ENCODE data around the gene DMPK. TPM values are rescaled to one million over a fixed set of nuclear protein-coding genes. Genes with fewer than 3 reads are reported as not detected.

Gene DMPK
- total and polyA plus RNA-seq, 2 of the 4 experiments (the other 2 are of a cell fraction): 7.9 to 50.7 TPM

- H3K79me1 ChIP-seq (ENCODE audit: low read depth in 1 of 2, low read length in 2 of 2): no peaks in the 10 kb centered on the region
- H3K9ac ChIP-seq (ENCODE audit: low read depth, low read length): no peak overlapping the region
- H2AFZ ChIP-seq (replicated peaks; ENCODE audit: low read length, poor library complexity): peak overlapping the region; percentile 51
- H4K20me1 ChIP-seq (ENCODE audit: insufficient read depth, low read length): no peaks in the 10 kb centered on the region
- peaks cover under 1% of the 10 kb centered on the region; the same call in 1 of the 2 replicates for H3K27me3 ChIP-seq (ENCODE audit: control insufficient read depth, insufficient read depth, low read length)
- dilution Hi-C loops (cut with HindIII; ENCODE audit: low sequenced_read_pairs, unreplicated experiment): no loop called here
- H2BK20ac ChIP-seq (ENCODE audit: low read depth, low read length): no peak overlapping the region
- BruUV-seq (replicated peaks): no TSS peak
- no peaks in the 10 kb centered on the region for H3K9me3 ChIP-seq (ENCODE audit: control insufficient read depth, insufficient read depth, low read length)
- H3K23ac ChIP-seq (ENCODE audit: low read depth, low read length): no peak overlapping the region
- TF ChIP-seq RFX5 (IDR thresholded peaks at IDR 0.05; ENCODE audit: low read depth, low read length): no peak
- no peak for TF ChIP-seq CTCF (conservative IDR thresholded peaks at IDR 0.05; ENCODE audit: low read depth, low read length)
- TF ChIP-seq ELK1 (IDR thresholded peaks at IDR 0.05; ENCODE audit: borderline replicate concordance, low read depth, low read length): no peak
- no peak for TF ChIP-seq MAZ (IDR thresholded peaks at IDR 0.05; ENCODE audit: borderline replicate concordance, low read depth, low read length)
- no peak for TF ChIP-seq CHD1 (IDR thresholded peaks at IDR 0.05; ENCODE audit: low read depth, low read length)
- no peak for TF ChIP-seq MAFK (IDR thresholded peaks at IDR 0.05; ENCODE audit: low read depth, low read length)
- TF ChIP-seq NFE2L2 (IDR thresholded peaks at IDR 0.05; ENCODE audit: low read depth, low read length): no peak
- no peak for TF ChIP-seq MXI1 (IDR thresholded peaks at IDR 0.05; ENCODE audit: borderline replicate concordance, low read depth, low read length)
- TF ChIP-seq USF2 (IDR thresholded peaks at IDR 0.05; ENCODE audit: low read depth, low read length): no peak
- TF ChIP-seq BHLHE40 (IDR thresholded peaks at IDR 0.05; ENCODE audit: low read depth, low read length): no peak
- no peak for TF ChIP-seq CEBPB (IDR thresholded peaks at IDR 0.05; ENCODE audit: low read depth, low read length)
- no peak for TF ChIP-seq RCOR1 (IDR thresholded peaks at IDR 0.05; ENCODE audit: insufficient replicate concordance, low read length)
- TF ChIP-seq POLR2A (IDR thresholded peaks at IDR 0.05; ENCODE audit: low read depth, low read length): no peak
- TF ChIP-seq FOS (IDR thresholded peaks at IDR 0.05; ENCODE audit: low read depth, low read length): no peak
- no peak for TF ChIP-seq SMC3 (IDR thresholded peaks at IDR 0.05; ENCODE audit: low read depth, low read length)
- H2BK5ac ChIP-seq (ENCODE audit: low read depth, low read length, poor library complexity, severe bottlenecking): no peak overlapping the region
- H3K4ac ChIP-seq (ENCODE audit: low read depth, low read length): no peak overlapping the region
- H4K5ac ChIP-seq (ENCODE audit: low read depth, low read length): no peak overlapping the region
- H4K91ac ChIP-seq (ENCODE audit: insufficient read depth, low read depth, low read length): no peak overlapping the region
- no peak overlapping the region for H2AK9ac ChIP-seq (replicated peaks; ENCODE audit: low read depth, low read length, poor library complexity)
- no peak overlapping the region for H2BK15ac ChIP-seq (ENCODE audit: low read depth, low read length)
- no peak overlapping the region for H3K4me3 ChIP-seq (ENCODE audit: insufficient read depth, low read depth, low read length)
- H3K9me1 ChIP-seq (ENCODE audit: insufficient read depth, low read length): no peaks in the 10 kb centered on the region
- ATAC-seq (ENCODE audit: low read depth) (no peak), DNase-seq (no peak)
- POLR2A ChIA-PET (ENCODE audit: unreplicated experiment): interaction anchor here (0.7 kb wide), 1 partner anchor 15 kb away, joined by 10 read pairs; no protein-coding TSS in a partner anchor
- no peak overlapping the region for H3K56ac ChIP-seq (ENCODE audit: extremely low read depth, insufficient read depth, low read length)
- H2AK5ac ChIP-seq (ENCODE audit: low read depth, low read length): no peak overlapping the region
- intact Hi-C loops (cut with micrococcal nuclease): no loop called here
- no peaks in the 10 kb centered on the region for H3K36me3 ChIP-seq (ENCODE audit: control insufficient read depth, insufficient read depth, low read length)
- H3K4me2 ChIP-seq (ENCODE audit: low read depth, low read length): no peak overlapping the region
- WGBS, 2 experiments (ENCODE audit: extremely low coverage in 2 of 2, insufficient read length in 1 of 2): 100% methylated on average over 2 of the region's 12 CpGs; no CpG with 5 or more reads in 1 of the 2 experiments
- H3K27ac ChIP-seq (ENCODE audit: insufficient read depth, low read length): no peak overlapping the region
- no peak overlapping the region for H2BK120ac ChIP-seq (ENCODE audit: low read depth, low read length)
- H3K18ac ChIP-seq (ENCODE audit: low read depth, low read length): no peak overlapping the region
- no peak overlapping the region for H4K8ac ChIP-seq (ENCODE audit: low read depth in 2 of 2, low read length in 2 of 2)
- CTCF ChIA-PET: no interaction called here
- no peaks in the 10 kb centered on the region for H3K4me1 ChIP-seq (ENCODE audit: control insufficient read depth, insufficient read depth, low read length)
- in situ Hi-C loops (cut with MboI; ENCODE audit: low sequenced_read_pairs): no loop called here
- no peak overlapping the region for H3K14ac ChIP-seq (replicated peaks; ENCODE audit: low read depth, low read length)
These were observed 29.7 kb downstream of the DMPK start for GRCh38 chr19:45752639-45753038.
